ENCODE measurements around the gene TSLP. TPM values are rescaled to one million over a fixed set of nuclear protein-coding genes. Genes with fewer than 3 reads are reported as not detected.

The TSLP gene
- total RNA-seq, 2 donors from 2014 or later, result 0.22 to 0.45 TPM

- Histone ChIP-seq H3K4me1 (no peaks in the 10 kb centered on the region), H3K27ac (no peak overlapping the region), H3K9me3 (no peaks in the 10 kb centered on the region), H3K4me3 (no peak overlapping the region), H3K9ac (ENCODE audit: low read depth in 2 of 2, low read length in 2 of 2) (no peak overlapping the region), H3K27me3 (peaks cover under 1% of the 10 kb centered on the region), H3K36me3 (no peaks in the 10 kb centered on the region)
- TF ChIP-seq, protein P1, sequence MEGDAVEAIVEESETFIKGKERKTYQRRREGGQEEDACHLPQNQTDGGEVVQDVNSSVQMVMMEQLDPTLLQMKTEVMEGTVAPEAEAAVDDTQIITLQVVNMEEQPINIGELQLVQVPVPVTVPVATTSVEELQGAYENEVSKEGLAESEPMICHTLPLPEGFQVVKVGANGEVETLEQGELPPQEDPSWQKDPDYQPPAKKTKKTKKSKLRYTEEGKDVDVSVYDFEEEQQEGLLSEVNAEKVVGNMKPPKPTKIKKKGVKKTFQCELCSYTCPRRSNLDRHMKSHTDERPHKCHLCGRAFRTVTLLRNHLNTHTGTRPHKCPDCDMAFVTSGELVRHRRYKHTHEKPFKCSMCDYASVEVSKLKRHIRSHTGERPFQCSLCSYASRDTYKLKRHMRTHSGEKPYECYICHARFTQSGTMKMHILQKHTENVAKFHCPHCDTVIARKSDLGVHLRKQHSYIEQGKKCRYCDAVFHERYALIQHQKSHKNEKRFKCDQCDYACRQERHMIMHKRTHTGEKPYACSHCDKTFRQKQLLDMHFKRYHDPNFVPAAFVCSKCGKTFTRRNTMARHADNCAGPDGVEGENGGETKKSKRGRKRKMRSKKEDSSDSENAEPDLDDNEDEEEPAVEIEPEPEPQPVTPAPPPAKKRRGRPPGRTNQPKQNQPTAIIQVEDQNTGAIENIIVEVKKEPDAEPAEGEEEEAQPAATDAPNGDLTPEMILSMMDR (IDR thresholded peaks at IDR 0.05), result no peak
- intact Hi-C loops (cut with DNase I), result no loop called here
- DNase-seq, result no peak
Observed at GRCh38 chr5:111076091-111076490, 4.6 kb downstream of the TSLP start.

DNA sequence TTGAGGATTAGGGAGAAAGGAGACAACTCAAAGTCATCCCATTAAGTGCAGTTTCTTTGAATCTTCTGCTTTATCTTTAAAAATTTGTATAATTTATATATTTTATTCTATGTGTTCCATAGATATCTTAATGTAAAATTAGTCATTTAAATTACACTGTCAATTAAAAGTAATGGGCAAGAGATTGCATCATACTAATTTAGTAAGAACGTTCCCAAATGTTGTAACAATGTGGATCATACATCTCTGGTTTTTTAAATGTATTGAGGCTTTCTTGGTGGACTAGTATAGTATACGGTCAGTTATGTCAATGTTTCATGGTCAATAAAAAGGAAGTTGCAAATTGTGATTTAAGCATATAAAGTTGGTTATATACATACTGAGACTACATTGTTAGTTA lies 6.2 kb downstream of the TSLP start:
- H3K9me3 ChIP-seq, result no peaks in the 10 kb centered on the region
- TF ChIP-seq, protein P1 (IDR thresholded peaks at IDR 0.05), result no peak
- H3K4me1 ChIP-seq, result no peaks in the 10 kb centered on the region
- no peaks in the 10 kb centered on the region for H3K27me3 ChIP-seq
- intact Hi-C loops (cut with DNase I), result no loop called here
- no peak overlapping the region for H3K4me3 ChIP-seq
- H3K36me3 ChIP-seq, result no peaks in the 10 kb centered on the region
- H3K27ac ChIP-seq, result no peak overlapping the region
- no peak overlapping the region for H3K9ac ChIP-seq (ENCODE audit: low read depth in 2 of 2, low read length in 2 of 2)
- no peak for DNase-seq

DNA sequence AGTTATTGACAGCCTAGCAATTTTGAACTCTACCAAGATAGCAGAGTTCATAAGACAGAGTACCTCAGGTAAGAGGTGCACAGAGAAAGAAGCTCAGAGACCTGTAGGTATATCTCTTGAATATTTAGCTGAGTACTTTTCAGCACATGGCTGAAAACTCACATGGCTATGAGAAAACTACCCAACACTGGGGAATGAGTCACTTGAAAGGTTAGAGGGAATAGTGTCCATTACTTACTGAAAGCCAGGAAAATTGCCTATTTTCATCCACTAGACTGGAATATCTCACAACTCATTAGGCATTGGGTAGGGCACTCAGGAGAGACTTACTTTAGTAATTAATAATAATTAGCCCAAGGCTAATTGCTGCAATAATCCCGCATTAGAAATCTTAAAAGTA lies 8.3 kb downstream of the TSLP start:
- TF ChIP-seq, protein P1 (IDR thresholded peaks at IDR 0.05), result no peak
- H3K27me3 ChIP-seq, result no peaks in the 10 kb centered on the region
- H3K9ac ChIP-seq (ENCODE audit: low read depth in 2 of 2, low read length in 2 of 2), result no peak overlapping the region
- DNase-seq, result no peak
- H3K36me3 ChIP-seq, result no peaks in the 10 kb centered on the region
- H3K4me1 ChIP-seq, result no peaks in the 10 kb centered on the region
- no peaks in the 10 kb centered on the region for H3K9me3 ChIP-seq
- H3K4me3 ChIP-seq, result no peak overlapping the region
- intact Hi-C loops (cut with DNase I), result no loop called here
- H3K27ac ChIP-seq, result no peak overlapping the region

DNA sequence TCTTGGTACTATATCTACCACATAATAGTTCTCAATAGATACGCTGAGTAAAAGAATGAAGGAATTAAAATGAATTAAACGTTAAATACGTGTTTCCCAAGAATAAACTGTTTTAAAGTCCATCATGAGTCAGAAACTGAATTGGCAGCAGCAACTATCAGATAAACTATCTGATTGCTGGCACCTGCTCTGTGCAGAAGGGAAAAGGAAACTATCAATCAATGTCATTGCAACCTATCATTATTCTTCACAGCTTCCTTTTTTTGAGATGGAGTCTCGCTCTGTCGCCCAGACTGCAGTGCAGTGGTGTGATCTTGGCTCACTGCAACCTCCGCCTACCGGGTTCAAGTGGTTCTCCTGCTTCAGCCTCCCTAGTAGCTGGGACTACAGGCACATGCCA lies 11.8 kb downstream of the TSLP start:
- no peaks in the 10 kb centered on the region for H3K36me3 ChIP-seq
- no peaks in the 10 kb centered on the region for H3K4me1 ChIP-seq
- H3K27ac ChIP-seq, result no peak overlapping the region
- TF ChIP-seq, protein P1 (IDR thresholded peaks at IDR 0.05), result no peak
- no peak overlapping the region for H3K4me3 ChIP-seq
- intact Hi-C loops (cut with DNase I), result no loop called here
- no peak for DNase-seq
- H3K9ac ChIP-seq (ENCODE audit: low read depth in 2 of 2, low read length in 2 of 2), result no peak overlapping the region
- H3K27me3 ChIP-seq, result no peaks in the 10 kb centered on the region
- H3K9me3 ChIP-seq, result no peaks in the 10 kb centered on the region

- TF ChIP-seq, protein P1 (IDR thresholded peaks at IDR 0.05), result no peak
- peak within 1 kb of the TSS; percentile 75 for H3K4me3 ChIP-seq
- H3K27ac ChIP-seq, result peak within 1 kb of the TSS; percentile 50
- no peaks in the 10 kb centered on the region for H3K4me1 ChIP-seq
- no peaks in the 10 kb centered on the region for H3K9me3 ChIP-seq
- no peaks in the 10 kb centered on the region for H3K36me3 ChIP-seq
- peak within 1 kb of the TSS; percentile 71 to 88 for H3K9ac ChIP-seq (ENCODE audit: low read depth in 2 of 2, low read length in 2 of 2)
- DNase-seq, result peak; percentile 93
- intact Hi-C loops (cut with DNase I), result no loop called here
- H3K27me3 ChIP-seq, result no peaks in the 10 kb centered on the region
Observed at GRCh38 chr5:111092062-111092853, 20.7 kb downstream of the TSLP start, which contains the start of gene WDR36. TSS of gene WDR36 (plus strand) at chr5:111092348. CDS start at chr5:111092457, 109 bp downstream.

Data from colonic mucosa (tissue), 4 donors.